ENCODE results near the gene ARF3.

The ARF3 gene

DNA sequence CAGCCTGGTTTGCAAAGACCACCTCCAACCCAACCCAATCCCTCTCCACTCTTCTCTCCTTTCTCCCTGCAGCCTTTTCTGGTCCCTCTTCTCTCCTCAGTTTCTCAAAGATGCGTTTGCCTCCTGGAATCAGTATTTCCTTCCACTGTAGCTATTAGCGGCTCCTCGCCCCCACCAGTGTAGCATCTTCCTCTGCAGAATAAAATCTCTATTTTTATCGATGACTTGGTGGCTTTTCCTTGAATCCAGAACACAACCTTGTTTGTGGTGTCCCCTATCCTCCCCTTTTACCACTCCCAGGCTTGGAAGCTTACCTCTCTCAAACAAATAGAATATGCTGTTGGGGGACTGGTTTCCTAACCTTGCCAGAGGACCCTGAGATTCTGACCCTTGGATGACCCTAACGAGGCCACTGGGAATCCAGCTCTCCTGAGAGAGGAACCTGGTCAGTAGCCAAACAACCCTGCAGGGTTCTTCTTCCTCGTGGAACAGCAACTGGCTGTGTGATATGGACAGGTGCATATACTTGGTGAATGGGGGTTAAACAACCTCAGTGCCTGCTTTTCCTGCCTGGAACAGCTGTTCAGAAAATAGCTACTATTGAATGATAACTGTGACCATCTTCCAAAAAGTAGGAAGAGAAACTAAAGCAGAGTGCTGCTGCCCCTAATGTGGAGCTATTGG lies 25.3 kb upstream of the ARF3 start:
- no peak for DNase-seq (ENCODE audit: low read depth in 2 of 3, low spot score in 2 of 3)

DNA sequence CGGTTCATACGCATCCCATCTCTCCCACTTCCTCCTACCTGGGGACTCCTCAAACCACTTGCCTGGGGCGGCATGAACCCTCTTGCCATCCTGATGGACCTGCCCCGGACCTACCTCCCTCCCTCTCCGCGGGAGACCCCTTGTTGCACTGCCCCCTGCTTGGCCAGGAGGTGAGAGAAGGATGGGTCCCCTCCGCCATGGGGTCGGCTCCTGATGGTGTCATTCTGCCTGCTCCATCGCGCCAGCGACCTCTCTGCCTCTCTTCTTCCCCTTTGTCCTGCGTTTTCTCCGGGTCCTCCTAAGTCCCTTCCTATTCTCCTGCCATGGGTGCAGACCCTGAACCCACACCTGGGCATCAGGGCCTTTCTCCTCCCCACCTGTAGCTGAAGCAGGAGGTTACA lies 24.5 kb upstream of the ARF3 start:
- DNase-seq (ENCODE audit: low read depth in 2 of 3, low spot score in 2 of 3), result no peak

DNA sequence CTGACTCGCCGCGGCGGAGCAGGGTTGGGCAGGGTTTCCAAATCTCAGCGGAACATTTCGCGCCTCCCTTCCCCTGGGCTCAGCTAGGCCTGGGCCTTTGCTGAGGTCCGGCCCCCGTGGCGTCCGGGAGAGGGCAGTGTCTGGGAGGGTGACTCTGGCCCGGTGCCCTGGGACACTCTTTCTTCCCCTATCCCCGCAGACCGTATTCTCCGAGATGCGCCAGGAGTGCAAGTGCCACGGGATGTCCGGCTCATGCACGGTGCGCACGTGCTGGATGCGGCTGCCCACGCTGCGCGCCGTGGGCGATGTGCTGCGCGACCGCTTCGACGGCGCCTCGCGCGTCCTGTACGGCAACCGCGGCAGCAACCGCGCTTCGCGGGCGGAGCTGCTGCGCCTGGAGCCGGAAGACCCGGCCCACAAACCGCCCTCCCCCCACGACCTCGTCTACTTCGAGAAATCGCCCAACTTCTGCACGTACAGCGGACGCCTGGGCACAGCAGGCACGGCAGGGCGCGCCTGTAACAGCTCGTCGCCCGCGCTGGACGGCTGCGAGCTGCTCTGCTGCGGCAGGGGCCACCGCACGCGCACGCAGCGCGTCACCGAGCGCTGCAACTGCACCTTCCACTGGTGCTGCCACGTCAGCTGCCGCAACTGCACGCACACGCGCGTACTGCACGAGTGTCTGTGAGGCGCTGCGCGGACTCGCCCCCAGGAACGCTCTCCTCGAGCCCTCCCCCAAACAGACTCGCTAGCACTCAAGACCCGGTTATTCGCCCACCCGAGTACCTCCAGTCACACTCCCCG lies 23.9 kb upstream of the ARF3 start:
- DNase-seq (ENCODE audit: low read depth in 2 of 3, low spot score in 2 of 3), result no peak

DNA sequence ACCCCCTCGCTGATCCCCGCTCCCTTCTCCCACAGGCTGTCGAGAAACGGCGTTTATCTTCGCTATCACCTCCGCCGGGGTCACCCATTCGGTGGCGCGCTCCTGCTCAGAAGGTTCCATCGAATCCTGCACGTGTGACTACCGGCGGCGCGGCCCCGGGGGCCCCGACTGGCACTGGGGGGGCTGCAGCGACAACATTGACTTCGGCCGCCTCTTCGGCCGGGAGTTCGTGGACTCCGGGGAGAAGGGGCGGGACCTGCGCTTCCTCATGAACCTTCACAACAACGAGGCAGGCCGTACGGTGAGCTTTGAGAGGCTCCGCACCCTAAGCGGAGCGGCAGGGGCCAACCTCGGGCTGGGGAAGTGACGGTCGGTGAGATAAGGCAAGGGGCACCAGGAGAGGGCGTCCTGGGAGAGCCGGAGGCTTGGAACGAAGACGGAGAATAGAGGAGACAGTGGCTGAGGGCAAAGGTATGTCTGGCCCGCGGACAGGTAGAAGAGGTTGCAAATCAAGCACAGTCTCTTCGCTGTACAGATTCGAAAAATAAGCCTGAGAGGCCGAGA lies 23.2 kb upstream of the ARF3 start:
- DNase-seq (ENCODE audit: low read depth in 2 of 3, low spot score in 2 of 3), result no peak

DNA sequence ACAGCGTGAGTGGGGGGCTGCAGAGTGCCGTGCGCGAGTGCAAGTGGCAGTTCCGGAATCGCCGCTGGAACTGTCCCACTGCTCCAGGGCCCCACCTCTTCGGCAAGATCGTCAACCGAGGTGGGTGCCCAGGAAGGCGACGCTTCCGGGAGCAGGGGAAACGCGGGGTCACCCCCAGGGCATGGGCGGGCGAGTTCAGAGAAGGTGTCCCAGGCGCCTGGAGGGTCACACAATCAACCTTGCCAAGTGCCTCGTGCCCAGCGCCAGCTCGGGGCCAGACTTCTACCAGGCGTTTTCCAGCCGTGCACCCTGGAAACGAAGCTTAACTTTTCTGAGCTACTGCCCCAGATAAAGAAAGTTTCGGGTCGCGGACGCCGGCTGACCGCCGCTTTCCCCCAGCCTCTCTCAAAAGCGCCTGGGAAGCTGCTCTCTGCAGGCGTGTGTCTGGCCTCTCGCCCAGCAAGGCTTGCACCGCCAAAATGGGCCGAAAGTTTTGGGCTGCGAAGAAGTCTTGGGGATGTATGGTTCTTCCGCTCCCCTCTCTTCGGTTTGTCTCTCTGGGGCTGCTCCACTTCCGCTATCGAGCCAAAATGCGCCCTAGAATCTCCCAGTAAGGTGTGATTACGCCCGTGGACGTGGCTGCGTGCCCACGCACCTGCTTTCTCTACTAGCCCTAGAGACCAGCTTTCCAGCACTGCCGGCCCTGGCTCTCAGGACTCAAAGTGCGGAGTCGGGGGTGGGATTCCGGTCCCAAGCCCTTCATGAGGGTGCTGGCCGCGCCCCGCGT lies 22.5 kb upstream of the ARF3 start:
- no peak for DNase-seq (ENCODE audit: low read depth in 2 of 3, low spot score in 2 of 3)

DNA sequence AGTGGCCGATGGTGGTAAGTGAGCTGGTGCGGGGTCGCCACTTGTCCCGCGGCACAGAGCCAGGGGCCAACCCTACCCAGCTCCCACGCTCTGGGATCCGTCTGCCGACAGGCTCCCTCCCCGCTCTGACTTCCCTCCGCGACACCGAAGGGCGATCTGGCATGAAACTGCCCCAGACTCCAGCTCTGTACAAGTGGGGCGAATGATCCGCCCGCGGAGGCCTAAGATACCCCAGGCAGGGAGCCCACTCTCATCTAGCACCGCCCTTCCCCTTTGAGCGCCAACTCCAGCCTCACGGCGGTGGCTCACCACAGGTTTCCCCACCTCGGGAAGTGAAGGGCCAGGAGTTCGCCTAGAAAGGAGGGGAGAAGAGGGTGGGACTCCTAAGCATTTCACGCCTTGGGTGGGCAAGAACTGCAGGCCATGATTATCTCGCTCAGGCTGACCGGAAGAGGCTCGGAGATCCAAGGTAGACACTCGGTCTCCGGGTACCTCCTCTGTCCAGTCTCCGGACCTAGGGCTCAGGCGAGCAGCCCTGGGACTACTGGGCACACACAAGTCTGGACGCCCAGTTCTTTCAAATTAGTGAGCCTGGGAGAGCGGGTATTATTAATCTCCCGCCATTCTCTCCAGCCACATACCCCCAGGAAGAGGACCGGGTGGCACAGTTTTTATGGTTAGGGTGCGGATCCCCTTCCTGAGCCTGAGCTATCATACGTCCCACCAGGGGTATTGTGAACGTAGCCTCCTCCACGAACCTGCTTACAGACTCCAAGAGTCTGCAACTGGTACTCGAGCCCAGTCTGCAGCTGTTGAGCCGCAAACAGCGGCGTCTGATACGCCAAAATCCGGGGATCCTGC lies 21.7 kb upstream of the ARF3 start:
- DNase-seq (ENCODE audit: low read depth in 2 of 3, low spot score in 2 of 3), result no peak

DNA sequence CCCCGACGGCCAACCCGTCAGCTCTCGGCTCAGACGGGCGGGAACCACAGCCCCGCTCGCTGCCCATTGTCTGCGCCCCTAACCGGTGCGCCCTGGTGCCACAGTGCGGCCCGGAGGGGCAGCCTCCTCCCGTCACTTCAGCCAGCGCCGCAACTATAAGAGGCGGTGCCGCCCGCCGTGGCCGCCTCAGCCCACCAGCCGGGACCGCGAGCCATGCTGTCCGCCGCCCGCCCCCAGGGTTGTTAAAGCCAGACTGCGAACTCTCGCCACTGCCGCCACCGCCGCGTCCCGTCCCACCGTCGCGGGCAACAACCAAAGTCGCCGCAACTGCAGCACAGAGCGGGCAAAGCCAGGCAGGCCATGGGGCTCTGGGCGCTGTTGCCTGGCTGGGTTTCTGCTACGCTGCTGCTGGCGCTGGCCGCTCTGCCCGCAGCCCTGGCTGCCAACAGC lies 21.0 kb upstream of the ARF3 start, which contains the start of gene WNT1:
WNT1 (plus strand) TSS at position 32 of the 450 bp plus-strand sequence; CDS start at position 361, 329 bp downstream.
- DNase-seq (ENCODE audit: low read depth in 2 of 3, low spot score in 2 of 3), result no peak

DNA sequence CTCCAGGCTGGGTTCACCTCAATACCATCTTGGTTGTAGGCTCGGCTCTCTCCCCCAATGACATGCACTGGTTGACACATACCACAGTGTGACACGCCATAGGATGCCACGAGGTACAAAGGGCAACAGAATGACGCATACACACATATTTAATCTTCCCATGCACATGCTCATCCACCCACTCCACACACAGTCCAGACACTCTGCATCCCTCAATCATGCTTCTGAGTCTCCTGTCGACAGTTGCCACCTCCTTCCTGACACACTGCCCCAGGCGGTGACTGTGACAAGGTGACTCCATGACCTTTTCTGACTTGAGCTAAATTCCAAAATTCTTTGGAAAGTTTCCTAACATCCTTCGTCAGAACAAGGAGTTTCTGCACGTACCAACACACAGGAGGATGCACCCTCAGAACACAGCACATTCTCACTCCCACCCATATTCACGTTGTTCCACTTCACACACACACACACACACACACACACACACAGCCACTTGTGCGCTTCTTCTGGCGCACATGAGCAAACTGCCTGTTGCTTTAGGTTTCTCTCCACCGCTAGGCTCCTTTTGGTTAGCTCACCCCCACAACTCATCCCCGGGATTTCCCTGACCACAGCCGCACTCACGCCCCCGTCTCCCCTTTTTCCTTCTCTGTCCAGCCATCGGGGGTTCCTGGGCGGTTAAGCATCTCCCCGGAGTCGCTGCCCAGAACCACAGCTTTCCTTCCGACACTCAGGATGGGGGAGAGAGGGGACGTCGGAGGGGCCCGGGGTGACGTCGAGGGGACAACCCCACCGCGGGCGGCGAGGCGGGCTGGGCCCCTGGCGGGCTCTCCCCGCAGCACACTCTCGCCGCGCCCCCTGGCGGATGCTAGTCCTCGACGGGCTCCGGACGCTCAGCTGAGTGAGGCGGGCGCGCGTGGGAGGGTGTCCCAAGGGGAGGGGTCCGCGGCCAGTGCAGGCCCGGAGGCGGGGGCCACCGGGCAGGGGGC lies 20.3 kb upstream of the ARF3 start:
- peak in 2 of 3 experiments; percentile 77 to 79 for DNase-seq (ENCODE audit: low read depth in 2 of 3, low spot score in 2 of 3)

DNA sequence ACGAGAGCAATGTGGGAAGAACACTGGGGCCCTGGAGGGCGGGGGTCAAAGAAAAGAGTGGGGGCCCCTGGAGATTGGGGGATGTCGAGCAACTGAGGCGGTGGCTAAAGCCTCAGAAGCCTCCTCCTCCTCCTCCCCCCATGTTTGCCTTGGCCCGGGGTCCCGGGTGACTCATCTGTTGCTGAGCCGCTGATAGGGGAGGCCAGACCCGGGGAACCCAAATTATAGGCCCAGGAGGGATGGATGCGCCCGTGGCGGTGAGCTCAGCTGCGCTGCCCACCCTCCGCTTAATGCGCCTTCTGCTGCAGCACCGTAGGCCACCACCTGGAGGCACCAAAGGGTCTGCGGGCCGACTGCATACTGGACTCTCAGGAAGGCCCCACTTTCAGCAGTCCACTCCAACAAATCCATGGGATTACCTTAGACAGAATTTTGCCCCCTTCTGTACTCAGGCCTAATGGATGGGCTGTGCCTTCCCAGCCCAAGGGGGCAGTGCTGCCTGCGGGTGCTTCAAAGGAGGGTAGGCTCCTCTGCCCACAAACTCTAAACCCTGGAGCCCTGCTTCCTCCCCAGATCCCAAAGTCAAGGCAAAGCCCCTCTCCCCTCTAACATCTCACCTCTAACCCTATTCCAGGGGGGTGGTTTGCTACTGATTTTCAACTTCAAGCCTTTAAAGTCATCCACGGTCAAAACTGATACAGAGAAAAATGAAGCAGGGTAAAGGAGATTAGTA lies 16.8 kb upstream of the ARF3 start:
- no peak for DNase-seq (ENCODE audit: low read depth in 2 of 3, low spot score in 2 of 3)

DNA sequence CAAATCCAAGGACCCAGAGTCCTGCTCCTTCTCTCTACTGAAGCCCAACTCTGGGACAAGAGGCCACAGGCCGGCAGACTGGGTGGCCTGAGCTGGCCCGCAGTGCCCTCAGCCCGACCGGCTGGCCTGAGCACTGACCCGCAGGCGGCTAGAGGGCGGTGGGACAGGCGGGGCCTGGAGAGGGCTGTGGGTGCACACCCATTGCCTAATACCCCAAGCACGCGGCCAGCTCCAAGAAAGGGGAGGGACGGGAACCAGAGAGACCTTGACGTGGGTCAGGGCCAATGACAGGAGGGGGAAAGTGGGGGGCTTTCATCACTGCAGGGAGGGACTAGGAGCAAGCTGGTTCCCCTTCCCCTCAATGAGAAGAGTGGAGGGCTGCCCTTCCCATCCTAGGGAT lies 16.2 kb upstream of the ARF3 start:
- DNase-seq (ENCODE audit: low read depth in 2 of 3, low spot score in 2 of 3), result no peak

DNA sequence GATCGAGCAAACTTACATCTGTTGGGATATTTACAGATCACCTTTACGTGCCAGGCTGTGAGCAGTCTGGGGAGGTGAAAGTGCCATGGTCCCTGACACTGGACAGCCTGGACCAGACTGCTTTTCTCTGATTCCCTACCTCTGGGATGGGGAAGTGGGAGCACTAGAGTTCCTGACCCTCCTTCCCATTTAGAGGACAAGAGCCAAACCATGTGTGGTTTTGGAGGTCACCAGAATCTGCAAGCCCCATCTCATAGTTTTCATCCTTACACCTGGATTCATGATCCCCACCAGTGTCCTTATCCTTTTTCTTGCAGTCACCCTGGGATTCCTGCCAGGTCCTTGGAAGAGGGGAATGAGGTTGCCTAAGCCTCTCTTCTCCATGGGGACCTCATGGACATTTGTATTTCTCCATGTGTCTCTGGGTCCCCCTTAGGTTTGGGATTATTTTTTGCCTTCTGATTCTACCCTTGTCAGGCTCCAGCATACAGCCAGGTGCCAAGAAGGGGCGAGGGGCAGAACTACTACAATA lies 15.7 kb upstream of the ARF3 start:
- DNase-seq (ENCODE audit: low read depth in 2 of 3, low spot score in 2 of 3), result no peak

DNA sequence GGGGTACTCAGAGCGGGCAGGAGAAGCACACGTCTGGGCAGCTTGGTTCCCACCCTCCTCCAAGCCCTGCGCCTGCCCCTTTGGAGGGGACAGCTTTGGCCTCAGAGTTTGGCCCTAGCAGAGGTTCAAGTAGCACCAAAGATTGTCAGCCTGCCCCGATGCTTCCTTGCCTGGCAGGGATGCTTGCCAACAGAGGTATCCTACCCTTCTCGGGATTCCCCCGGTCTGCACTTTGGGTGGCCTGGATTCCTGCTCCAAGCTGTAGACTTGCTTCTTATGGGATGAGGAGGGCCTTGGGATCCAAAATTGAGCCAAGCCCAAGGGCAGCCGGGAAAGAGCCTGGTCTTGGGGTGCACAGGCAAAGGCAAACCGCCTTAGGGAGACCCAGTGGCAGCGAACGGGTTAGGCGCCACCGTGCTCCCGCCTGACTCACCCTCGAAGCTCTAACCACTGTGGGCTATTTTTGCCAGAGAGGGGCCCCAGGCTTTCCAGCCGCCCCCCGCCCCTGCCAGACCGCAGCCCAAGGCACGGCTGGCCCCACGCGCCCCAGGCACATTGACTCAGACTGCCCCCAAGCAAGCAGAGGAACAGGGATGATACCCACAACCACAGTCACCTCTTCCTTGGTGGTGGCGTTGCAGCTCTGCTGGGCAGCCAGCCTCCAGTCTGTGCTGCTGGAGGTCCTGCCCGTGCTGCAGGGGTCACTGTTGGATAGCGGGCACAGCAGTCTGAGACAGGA lies 15.1 kb upstream of the ARF3 start:
- peak in 1 of 3 experiments; percentile 71 for DNase-seq (ENCODE audit: low read depth in 2 of 3, low spot score in 2 of 3)

DNA sequence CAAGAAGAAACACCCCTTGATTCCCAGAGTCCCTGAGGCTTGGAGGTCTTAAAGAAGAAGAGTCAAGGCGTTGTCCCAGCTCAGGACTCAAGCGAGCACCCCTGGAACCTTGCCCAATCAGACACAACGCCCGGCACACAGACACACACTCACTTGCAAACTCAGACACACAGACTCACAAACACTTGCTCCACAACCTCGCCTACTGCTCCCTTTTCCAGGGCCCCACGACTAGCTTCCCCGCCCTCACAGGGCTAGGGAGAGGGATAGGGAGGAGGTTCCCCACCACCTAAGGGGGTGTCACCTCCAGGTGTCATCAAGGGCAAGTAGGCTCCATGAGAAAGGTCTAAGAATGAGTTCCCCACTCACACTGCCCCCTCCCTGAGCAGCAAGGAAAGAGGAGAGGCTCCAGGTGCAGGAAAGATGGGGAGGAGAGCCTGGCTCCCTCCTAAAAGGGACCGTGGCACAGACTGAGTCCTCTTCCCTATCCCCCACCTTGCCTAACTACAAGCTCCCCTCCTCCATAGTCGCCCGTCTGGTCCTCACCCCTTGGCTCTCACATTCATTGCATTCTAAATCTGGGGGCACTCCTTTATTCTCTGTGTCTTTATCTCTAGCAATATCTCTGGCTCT lies 13.5 kb upstream of the ARF3 start:
- no peak for DNase-seq (ENCODE audit: low read depth in 2 of 3, low spot score in 2 of 3)

DNA sequence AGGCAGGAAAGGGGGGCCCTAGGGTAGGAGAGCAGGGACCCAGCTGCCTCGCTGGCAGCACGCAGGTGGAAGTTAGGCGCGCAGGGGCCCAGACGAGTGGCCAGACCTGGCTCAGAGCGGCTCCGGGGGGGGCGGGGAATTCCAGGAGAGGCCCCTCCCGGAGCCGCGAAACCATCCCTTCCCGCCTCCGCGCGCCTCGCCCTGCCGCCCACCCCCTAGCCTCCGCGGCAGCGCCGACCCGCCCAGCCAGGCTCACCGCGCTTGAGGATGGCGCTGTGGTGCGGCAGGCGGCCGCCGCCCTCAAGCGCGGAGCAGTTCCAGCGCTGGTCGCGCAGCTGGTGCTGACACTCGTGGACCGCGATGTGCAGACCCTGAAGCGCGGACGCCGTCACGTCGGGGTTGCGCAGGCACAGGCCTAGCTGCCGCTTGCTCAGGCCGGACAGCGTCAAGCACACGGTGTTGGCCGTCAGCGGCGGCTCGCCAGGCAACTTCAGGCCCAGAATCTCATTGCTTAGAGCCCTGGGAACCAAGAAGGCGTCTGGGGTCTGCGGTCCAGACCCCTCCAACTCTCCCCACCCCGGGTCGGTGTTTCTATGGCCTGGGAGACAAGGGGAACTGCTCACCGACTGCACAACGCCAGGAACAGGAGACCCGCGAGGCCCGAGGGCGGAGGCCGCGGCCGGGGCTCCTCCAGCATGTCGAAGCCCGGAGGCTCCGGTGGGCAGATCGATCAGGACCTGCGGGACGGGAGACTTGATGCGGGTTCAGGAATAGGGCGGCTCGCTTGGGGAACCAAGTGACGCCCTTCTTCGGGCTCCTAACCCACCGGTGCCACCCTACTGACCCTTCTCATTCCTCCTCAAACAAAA lies 12.8 kb upstream of the ARF3 start:
- no peak for DNase-seq (ENCODE audit: low read depth in 2 of 3, low spot score in 2 of 3)

DNA sequence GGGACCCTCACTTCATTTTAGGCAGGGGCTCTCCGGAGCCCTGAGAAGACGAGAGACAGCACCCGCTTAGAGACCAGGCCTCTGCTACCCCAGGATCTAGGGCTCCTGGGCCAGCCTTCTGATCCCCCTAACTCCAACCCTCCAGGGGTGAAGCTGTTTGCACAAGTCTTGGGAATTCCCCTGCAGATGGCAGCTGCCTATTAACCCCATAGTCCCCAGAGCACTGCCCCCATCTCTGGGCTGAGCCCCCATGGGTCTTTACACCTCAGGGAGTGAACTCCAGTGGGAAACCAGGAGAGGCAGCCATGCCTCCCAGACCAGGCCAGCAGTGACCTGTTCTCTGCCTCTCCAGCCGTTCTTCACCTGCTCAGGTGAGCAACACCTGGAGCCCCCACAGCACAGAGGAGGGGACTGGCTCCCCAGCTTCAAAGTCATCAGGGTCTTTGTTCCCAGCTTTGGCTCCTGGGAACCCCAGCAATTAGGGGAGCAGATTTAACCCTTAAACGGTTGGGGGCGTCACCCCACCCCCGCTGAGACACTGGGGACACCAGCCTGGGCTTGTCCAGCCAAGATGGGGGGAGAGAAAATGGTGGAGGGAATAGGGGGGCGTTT lies 12.0 kb upstream of the ARF3 start:
- no peak for DNase-seq (ENCODE audit: low read depth in 2 of 3, low spot score in 2 of 3)

DNA sequence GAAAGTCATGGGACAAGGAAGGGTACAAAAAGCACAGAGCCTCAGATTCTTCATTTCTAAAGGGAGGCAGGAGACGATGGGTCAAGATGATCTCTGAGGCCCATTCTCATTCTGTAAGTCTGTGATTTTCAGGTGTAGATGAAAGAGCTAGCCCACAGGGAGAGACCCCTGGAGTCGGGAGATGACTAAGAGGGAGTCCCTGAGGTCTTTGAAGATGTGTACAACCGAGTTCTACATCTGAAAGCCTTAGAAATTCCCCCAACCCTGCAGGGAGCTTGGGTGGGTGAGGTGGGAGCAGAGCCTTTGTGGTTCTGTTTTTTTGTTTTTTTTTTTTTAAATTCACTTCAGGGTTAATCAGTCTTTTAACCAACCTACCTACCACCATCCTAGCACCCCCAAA lies 11.2 kb upstream of the ARF3 start:
- DNase-seq (ENCODE audit: low read depth in 2 of 3, low spot score in 2 of 3), result no peak

All from activated CD8-positive, alpha-beta memory T cell treated with anti-CD3 and anti-CD28 coated beads for 48 hours (primary cell).